AG04449 (cell line): ENCODE measurements around the gene SPC25.

Source experiments
- CTCF ChIA-PET: fragments of 350-600 bp; formaldehyde crosslinking; extraction: SDS; loops from one replicate; lab custom pipeline; 2021; ENCODE audit warnings: antibody characterized with exemption; lab: Yijun Ruan, JAX
- POLR2A ChIA-PET: fragments of 400-600, 350-600 bp; formaldehyde crosslinking; extraction: SDS; loops from one replicate; lab custom pipeline; 2020; ENCODE audit warnings: antibody characterized with exemption, inconsistent platforms; lab: Yijun Ruan, JAX
- DNase-seq: peaks from one replicate; pipeline ENCODE4 v3.0.0-alpha.2; 2010; ENCODE audit warnings: low read depth, low spot score
- H3K4me3 ChIP-seq: 2 replicates; pipeline ENCODE4 v1.5.1; 2011; ENCODE audit warnings: low read depth, mild to moderate bottlenecking, control low read depth, low read length
- TF ChIP-seq, protein P1 (sequence below): IDR thresholded peaks from one replicate; pipeline ENCODE4 v1.5.1; 2011; ENCODE audit warnings: mild to moderate bottlenecking, moderate library complexity, low read length, control low read depth, inconsistent platforms; ENCODE audit not compliant: insufficient read depth; ENCODE audit errors: missing control alignments

SPC25 gene

DNA sequence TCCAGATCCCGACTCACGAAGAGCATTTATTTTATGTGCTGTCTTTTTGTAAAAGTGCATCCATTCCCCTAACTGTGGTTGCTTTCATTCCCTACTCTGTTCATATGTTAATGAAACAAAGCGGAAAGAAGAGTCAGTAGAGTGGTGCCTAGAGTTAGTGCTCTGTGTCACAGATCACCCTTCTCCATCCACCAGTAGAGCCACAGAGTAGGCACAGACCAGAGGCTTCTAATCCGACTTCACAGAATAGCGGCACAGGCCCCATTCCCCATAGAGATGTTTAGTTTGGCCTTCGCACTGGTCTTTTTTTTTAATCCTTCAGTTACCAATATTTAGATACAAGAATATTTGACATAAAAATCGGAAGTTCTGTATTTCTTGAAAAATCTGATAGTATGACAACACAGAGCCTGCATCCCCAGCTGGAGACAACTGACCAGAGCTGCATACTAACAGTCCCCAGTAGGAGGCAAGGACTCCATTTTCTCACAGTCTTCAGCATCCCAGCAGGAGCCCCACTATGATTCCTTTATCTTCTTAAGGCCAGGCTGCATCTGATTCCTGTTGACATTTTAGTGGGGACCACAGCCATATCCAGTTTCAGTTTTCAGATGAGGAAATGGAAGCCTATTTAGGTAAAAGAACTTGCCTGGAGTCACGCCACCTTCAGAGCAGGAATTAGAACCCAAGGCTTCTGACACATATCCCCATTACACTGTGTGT is 17.9 kb upstream of the SPC25 start:
- DNase-seq = no peak
- H3K4me3 ChIP-seq = no peak overlapping the region
- CTCF ChIA-PET = interaction anchor here (1.2 to 3.1 kb wide), 2 partner anchors 11 to 13 kb away, joined by 3 to 16 read pairs; no protein-coding TSS in a partner anchor
- TF ChIP-seq, protein P1, sequence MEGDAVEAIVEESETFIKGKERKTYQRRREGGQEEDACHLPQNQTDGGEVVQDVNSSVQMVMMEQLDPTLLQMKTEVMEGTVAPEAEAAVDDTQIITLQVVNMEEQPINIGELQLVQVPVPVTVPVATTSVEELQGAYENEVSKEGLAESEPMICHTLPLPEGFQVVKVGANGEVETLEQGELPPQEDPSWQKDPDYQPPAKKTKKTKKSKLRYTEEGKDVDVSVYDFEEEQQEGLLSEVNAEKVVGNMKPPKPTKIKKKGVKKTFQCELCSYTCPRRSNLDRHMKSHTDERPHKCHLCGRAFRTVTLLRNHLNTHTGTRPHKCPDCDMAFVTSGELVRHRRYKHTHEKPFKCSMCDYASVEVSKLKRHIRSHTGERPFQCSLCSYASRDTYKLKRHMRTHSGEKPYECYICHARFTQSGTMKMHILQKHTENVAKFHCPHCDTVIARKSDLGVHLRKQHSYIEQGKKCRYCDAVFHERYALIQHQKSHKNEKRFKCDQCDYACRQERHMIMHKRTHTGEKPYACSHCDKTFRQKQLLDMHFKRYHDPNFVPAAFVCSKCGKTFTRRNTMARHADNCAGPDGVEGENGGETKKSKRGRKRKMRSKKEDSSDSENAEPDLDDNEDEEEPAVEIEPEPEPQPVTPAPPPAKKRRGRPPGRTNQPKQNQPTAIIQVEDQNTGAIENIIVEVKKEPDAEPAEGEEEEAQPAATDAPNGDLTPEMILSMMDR = no peak
- POLR2A ChIA-PET = no interaction called here

DNA sequence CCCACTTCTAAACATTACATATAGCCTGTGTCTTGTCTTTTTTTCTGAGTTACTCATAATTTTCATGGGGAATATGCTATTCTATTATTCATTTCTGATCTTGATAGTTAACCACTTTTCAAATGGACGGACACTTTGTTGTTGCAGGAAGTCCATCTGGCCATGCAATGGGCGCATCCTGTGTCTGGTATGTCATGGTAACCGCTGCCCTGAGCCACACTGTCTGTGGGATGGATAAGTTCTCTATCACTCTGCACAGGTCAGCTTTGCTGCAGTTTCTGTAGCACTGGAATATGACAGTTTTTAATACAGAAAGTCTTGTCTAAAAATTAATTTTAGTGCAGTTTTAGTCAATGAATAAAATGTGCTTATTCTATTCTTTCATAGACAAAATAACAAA is 14.1 kb upstream of the SPC25 start:
- TF ChIP-seq, protein P1 = no peak
- CTCF ChIA-PET = no interaction called here
- no peak for DNase-seq
- POLR2A ChIA-PET = no interaction called here
- no peak overlapping the region for H3K4me3 ChIP-seq

DNA sequence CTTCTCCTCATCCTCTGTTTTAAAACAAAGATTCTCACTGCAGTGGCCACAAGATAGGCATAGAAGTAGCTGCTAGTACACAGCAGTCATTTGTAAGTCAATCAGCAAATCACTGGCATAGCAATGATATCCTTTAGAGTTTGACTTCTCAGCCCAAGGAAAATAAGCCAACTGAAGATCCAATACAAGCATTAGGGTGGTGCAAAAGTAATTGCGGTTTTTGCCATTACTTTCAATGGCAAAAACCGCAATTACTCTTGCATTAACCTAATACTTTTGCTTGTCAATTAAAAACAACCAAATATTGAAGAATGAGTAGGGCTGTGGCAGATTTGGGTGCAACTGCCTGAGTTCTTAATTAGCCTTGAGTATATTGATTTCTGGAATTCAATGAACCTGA is 13.7 kb upstream of the SPC25 start:
- ChIA-PET POLR2A (no interaction called here), CTCF (no interaction called here)
- H3K4me3 ChIP-seq = no peak overlapping the region
- TF ChIP-seq, protein P1 = no peak
- DNase-seq = no peak

DNA sequence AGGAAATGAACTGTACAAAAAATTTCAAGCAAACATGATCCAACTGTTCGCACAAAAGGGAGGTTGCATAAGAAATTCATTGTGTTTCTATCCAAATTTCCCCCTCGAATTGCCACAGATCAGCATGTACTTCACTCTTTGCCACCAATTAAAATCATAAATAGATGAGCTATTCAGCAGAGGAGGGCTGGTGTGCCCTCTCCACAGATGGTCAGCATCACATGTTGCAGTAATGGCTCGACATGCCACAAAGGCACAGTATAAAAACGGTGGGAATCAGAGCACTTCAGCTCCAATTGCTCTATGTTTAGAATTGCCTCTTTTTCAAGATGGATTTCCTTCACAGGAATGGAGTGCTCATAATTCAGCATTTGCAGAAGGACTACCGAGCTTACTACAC is 10.8 kb upstream of the SPC25 start, which contains the start of gene G6PC2:
Gene G6PC2 (plus strand): TSS at position 289 of the 400 bp plus-strand sequence. CDS start 41 bp downstream, at position 330.
- H3K4me3 ChIP-seq = no peak within 1 kb of the TSS
- no peak for DNase-seq
- ChIA-PET POLR2A (no interaction called here), CTCF (no interaction called here)
- TF ChIP-seq, protein P1 = no peak

DNA sequence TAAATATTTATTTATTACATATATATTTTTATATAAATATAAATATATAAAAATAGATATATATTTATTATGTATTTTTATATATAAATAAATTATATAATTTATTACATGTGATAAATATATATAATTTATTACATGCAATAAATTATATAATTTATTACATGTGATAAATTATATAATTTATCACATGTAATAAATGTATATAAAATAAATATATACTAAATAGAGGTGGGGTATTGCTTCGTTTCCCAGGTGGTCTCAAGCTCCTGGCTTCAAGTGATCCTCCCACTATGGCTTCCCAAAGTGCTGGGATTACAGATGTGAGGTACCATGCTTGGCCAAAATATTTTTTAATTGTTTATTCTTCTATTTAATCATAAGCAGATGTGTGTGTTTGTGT is 7.2 kb upstream of the SPC25 start:
- no peak overlapping the region for H3K4me3 ChIP-seq
- TF ChIP-seq, protein P1 = no peak
- no peak for DNase-seq
- CTCF ChIA-PET = no interaction called here
- POLR2A ChIA-PET = no interaction called here

DNA sequence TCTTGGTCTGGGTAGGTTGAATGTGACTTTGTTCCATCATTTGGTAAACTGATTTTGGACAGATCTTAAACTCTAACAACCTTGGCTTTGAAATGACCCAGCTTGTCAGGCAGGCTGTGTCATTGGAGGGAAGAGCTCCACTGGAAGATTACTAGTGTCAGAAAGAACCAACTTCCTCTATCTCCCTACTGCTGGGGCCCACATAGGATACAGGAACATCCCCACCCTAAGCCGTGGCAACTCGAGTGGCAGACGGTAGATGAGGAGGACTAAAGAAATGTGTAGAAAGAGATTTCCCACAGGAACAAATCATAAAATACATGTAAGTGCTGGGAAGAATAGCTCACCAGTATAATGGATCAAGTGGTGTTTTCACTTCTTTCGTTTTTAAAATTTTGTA is 6.6 kb upstream of the SPC25 start:
- DNase-seq = no peak
- CTCF ChIA-PET = no interaction called here
- H3K4me3 ChIP-seq = no peak overlapping the region
- TF ChIP-seq, protein P1 = no peak
- POLR2A ChIA-PET = no interaction called here
